NCI-H2029 (cell line): ENCODE measurements around the gene SCAMP5.

Source experiments
- DNase-seq: peaks from one replicate; lab custom pipeline; 2025; lab: John Stamatoyannopoulos, UW

Gene SCAMP5, protein sequence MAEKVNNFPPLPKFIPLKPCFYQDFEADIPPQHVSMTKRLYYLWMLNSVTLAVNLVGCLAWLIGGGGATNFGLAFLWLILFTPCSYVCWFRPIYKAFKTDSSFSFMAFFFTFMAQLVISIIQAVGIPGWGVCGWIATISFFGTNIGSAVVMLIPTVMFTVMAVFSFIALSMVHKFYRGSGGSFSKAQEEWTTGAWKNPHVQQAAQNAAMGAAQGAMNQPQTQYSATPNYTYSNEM

DNA sequence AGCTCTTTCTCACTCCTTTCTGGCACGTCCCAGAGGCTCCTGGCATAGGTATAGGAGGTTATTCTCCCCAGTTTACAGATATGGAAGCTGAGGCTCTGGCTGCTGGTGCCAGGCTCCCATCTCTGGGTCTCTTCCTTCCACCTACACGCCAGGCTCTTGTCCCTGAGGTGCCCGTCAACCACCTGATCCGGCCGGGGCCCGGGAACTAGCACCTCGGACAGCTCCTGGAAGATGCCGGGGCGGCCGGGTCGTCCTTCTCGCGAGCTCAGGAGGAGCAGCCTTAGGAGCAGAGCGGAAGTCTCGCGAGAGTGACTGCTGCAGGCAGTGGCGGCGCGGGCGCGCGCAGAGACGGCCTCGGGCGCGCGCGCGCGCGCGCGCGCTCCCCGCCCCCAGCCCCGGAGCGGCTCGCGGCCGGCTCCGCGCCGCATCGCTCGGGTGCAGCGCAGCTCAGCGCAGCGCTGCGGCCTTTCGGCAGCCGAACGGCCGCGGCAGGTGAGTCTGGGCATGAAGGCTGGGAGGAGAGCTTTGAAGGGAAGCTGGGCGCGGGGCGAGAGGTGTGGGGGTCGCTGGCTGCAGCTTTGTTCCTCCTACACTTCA lies at the start of gene SCAMP5:
TSS of gene SCAMP5 (plus strand) at position 382 of the 597 bp plus-strand sequence. CDS start 16,277 bp downstream, outside the sequence.
- peak; percentile 92 for DNase-seq

DNA sequence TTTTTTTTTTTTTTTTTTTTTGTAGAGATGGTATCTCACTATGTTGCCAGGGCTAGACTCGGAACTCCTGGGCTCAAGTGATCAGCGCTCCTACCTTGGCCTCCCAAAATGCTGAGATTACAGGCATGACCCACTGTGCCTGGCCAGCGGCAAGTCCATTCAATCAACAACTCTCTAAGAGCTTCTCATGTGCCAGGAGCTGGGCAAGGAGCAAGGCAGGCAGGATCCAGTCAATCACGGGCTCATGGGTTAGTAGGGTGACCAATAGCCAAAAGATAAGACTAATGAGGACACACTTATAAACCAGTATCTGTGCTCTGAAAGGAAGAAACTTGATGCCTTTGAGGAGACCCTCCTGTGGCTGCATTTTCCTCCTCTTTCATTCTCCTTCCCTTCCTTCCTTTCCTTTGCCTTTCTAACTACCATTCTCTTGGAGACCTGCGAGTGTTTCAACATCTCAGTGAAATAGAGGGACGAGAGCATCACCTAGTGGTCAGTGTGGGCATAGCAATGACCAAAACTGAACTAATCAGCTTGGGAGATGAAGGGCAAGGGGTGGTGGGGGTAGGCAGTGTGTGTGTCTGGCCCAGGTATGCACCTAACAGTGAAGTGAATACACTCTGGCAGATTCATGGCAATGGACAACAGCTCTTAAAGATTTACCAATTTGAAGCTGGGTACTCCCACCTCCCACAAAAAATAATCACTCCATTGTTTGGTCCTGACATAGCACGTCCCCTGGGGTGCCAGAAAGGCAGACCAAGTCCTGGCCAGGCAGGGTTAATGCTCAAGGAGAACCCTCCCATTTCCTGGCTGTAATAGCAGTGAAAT lies 45.1 kb upstream of the SCAMP5 start:
- peak; percentile 19 for DNase-seq

DNA sequence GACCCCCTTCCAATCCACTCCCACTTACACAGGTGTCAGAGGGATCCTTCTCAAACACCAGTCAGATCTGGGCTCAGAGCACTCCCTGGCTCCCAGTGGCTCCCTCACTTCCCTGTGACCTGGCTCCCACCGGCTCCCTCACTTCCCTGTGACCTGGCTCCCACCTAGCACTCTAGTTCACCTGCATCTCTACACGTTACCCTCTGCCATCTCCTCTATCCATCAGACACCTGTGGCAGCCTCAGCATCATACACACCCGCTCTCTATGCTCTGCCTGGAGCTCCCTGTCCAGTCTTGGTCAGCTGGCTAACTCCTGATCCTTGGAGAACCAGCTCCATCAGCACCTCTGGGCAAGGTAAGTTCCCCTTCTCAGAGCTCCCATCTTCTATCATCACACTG lies 44.4 kb upstream of the SCAMP5 start:
- no peak for DNase-seq

DNA sequence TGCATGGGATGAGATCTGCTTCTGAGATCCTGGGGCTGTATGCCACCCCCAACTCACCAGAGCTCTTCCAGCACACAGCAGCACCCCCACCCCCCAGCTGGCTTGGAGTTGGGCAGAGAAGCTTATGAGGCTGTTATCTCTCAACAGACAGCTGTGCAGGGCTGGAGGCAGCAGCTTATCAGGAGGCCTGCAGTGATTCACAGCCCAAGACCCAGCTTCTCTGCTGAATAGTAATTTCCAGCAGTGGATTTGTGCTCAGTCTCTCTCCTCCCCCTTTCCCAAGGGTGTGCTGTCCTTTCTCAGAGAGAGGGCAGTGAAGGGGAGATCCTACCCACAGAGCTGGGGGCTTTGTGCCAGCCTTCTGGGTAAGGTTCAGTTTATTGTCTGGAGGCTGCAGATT lies 40.8 kb upstream of the SCAMP5 start:
- DNase-seq: no peak

DNA sequence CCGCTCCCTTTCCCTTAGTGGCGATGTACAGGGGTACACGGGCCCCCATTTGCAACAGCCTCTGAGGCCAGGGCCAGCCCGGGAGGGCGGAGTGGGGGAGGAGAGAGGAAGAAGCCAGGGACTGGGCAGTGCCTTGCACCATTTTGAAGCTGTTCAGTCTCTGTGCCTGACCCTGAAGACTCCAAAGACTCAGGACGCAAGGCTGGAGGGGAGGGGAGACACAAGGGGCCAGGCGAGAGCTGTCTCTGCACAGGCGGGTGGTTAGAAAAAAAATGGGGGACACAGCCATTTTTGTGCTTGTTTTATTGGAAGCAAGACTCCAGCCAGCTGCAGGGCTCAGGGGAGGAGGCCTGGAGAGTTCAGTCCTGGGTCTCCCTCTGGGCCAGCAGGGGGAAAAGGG lies 40.3 kb upstream of the SCAMP5 start:
- no peak for DNase-seq

DNA sequence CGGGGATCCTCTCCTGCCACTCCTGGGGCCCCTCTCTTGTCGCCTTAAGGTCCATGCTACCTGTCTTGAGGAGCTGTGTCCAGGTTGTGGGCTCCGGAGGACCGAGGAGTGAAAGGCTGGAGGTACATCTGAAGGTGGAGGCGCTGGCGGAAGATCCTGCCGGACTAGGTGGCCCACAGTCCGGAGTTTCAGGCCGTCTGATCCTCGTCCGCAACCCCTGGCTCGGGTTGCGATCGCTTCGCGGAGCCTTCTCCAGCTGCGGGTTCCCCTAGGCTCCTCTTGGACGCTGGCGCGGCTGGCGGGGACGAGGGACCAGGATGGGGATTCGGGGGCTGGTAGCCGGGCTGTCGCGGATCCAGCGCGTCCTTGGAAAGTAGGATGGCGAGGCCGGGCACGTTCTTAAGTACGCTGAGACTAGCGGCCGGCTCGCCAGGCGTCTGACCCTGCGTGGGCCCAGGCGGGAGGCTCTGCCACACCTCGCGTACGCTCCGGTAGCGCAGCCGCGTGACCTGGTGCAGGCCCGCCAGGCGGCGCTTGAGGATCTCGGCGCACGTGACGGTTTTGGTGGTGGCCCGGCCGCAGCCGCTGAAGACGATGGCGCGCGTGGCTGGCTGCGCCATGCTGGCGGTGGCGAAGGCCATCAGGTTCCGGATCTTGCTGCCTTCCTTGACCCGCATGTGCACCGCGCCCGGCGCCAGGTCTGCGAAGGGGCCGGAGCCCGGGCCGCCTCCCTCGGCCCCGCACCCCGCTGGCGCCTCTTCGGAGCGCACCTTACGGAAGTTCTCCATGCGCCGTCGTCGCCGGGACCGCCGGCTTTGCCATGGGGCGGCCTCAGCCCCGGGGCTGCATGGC lies 39.3 kb upstream of the SCAMP5 start:
- peak; percentile 42 for DNase-seq

DNA sequence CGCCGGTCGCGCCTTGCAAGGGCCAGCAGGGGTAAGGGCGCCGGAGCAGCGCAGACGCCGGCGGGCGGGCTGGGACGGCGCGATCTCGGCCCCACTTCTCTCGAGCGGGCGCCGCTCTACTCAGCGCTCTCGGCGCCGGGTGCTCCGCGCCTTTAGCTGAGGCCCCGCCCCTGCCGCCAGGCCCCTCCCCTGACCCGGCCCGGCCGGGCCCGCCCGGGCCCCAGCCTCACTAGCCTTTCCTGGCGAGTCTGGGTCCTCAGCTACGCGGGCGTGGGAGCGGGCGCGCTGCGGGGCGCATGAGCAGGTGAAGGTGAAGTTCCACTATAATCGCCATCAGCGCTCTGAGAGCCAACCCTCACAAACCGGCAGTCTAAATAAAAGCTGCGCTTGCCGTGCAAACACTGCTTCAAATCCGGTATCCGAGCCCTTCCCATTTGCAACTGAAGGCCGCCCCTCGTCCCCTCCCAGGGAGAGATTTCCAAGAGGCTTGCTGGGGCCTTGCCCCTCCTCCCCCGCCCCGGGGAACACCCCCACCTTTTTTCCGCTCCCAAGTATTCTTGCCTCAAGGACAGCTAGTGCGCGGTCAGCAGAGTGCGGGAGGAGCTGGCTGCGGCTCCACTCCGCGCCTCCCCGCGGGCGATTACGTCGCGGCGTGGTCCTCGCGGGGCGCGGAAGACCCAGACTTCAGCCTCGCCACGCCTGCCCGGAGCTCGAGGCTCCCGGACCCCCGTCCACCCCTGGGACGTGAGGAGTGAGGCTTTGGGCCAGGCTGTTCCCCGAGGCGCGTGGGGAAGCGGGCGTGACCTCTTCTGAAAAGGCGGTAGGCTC lies 38.5 kb upstream of the SCAMP5 start, which contains the start of gene RPP25:
TSS of gene RPP25 (minus strand) at position 125 of the 828 bp plus-strand sequence. CDS start 189 bp downstream, outside the sequence.
- DNase-seq: peak; percentile 63

DNA sequence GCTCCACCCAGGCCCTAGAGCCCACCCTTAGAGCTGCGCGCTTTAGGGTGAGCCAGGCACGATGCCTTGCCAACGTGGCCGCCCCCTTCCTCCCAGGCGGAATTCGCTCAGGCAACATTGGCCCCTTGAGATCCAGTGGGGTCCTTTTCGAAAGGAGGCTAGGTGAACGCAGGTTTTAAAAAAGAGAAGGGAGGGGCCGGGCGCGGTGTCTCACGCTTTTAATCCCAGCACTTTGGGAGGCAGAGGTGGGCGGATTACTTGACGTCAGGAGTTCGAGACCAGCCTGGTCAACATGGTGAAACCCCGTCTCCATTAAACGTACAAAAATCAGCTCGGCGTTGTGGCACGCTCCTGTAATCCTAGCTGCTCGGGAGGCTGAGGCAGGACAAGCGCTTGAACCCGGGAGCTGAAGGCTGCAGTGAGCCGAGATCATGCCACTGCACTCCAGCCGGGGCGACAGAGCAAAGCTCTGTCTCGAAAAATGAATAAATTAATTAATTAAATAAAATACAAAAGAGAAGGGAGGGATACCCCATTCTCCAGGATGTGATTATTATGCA lies 37.8 kb upstream of the SCAMP5 start:
- DNase-seq: no peak

DNA sequence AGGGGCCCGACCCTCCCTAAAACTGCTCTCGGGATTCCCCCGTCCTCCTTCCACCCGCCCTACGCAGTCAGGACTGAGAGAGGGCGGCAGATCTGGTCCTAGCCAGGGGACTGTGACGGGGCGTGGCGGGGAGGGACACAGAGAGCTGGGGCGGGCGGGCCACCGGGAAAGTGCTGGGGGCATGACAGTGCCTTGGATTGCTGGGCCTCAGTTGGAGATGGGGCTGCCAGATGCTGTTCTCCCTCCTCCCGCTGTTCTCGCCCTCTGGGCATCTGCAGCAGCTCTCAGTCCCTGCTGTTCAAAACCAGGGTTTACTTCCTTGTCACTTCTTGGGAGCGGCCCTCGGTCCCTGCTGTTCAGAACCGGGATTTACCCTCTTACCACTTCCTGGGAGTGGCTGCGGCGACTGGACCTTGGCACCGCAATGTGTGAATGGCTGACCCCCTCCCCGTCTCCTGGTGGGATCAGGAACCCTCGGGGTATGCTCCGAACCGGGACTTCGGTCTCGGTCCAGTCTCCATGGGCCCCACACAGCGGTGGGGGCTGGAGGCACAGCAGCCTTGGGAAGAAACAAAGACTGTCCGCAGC lies 36.9 kb upstream of the SCAMP5 start:
- DNase-seq: no peak

DNA sequence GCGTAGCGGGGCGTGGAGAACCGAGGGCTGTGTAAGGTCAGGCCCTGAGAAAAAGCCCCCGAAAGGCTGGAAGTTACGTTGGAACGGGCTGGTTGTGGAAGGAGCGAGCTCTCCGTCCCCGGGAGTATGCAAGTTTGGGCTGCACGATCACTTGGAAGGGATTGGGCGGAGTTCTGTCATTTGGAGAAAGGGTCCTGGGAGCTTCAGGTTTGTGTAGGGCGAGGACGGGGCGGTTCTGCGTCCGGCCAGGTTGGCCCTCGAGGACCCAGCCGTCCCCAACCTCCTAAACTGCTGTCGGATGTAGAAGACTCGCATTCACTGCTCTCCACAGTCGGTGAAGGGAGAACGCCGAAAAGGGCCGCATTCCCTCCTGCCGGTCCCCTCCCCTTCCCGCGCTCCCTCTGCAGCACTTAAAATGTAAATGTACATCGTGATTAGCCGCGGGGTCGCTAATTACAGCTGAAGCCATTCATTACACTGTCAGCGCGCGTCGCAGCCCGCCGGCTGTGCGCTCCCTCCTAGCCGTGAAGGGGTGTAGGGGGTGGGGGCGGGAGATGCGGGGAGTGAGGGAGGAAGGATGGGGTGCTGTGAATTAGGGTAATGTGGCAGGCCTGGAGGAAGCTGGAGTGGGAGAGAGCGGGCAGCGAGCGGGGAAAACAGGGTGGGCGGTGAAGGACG lies 36.3 kb upstream of the SCAMP5 start:
- no peak for DNase-seq

DNA sequence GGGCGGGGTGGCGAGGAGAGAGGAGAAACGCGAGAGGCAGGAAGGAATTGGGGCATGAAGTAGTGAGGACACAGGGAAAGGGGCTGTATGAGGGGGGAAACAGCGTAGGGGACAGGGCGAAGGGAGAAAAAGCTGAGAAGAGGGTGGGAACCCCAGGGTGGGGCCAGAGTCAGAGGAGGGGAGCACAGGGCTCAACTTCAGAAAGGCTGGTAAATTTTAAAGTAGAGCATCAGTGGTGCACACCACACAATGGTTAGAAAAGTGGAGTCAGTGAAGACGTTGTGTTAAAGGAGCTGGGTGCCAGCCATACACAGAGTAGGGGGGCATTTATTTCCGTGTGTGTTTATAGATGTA lies 35.8 kb upstream of the SCAMP5 start:
- DNase-seq: no peak

DNA sequence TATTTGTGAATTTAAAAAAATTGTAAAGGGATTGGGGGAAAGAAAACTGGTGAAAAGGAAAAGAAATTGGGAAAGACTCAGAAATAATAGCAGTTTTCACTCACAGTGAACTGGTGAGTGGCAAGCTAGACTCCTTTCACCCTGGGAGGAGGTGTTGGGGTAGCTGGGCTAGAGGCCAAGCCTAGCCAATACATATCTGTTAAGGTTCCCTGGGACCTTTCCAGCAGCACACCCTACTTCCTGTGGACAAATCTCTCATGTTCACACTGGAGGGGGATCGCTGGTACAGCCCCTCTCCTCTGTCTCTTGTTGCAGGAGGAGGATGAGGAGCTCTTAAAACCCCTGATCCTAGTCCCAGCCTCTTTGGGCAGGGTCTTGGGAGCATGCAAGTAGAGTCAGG lies 35.1 kb upstream of the SCAMP5 start:
- no peak for DNase-seq

DNA sequence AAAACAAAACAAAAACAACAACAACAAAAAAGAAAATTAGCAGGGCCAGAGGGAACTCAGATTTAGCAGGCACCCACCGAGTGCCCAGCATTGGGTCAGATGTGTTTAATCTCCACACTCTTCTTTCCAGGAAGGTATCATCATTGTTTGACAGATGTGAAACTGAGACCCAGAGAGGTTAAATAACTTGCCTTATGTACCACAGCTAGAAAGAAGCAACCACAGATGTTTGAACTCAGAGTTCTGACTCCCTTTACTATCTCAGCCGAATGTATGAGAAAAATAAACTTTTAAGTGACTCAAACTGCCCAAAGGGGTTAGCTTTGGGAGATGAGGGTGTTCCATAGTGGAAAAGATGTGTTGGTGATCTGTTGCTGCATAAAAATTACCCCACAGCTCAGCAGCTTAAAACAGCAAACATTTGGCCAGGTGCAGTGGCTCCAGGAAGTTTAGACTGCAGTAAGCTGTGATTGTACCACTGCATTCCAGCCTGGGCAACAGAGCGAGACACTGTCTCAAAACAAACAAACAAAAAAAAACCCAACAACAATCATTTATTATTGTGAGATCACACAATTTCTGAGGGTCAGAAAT lies 34.3 kb upstream of the SCAMP5 start:
- no peak for DNase-seq

DNA sequence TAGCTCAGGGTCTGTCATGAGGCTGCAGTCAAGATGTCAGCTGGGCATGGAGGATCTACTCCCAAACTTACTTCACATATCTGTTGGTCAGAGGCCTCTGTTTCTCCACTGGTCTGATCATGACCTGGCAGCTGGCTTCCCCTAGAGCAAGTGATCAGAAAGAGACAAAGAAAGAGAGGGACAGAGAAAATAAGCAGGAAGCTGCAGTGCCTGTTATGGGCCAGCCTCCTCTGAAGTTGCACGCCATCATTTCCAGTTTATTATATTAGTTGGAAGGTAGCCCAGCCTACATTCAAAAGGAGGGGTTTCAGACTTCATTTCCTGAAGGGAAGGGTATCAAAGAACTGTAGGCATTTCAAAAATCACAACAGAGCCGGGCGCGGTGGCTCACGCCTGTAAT lies 33.7 kb upstream of the SCAMP5 start:
- DNase-seq: no peak

DNA sequence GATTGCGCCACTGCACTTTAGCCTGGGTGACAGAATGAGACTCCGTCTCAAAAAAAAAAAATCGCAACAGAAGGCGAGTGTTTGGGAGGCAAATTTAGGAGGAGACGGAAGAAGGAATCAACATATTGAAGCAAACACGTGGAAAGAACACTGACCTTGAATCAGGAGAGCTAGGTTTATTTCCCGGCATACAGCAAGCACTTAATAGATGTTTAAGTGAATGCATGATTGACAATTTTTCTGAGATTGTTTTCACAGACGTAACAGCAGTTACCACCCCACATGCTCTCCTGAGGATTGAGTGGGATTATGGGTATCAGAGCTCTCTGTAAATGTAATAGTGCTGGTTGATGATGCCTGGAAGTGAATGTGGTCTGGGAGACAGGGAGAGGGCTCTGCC lies 33.1 kb upstream of the SCAMP5 start:
- no peak for DNase-seq

DNA sequence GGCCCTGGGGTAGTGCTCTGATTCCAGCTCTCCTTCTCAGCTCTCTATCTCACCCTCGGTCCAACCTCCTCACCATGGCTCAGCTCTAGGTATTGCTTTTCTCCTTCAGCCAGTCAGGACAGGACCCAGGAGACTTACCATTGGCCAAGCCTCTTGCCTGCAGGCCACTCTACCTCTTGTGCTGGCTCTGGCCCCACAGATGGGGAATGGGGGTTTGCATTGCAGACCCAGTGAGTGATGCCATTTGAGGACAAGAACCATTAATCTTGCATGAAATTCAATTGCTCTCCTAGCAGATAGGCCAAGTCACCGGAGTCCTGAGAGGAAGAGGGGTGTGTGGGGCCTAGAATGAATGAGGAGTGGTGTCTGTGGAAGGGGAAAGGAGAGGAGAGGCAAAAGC lies 32.7 kb upstream of the SCAMP5 start:
- DNase-seq: no peak

DNA sequence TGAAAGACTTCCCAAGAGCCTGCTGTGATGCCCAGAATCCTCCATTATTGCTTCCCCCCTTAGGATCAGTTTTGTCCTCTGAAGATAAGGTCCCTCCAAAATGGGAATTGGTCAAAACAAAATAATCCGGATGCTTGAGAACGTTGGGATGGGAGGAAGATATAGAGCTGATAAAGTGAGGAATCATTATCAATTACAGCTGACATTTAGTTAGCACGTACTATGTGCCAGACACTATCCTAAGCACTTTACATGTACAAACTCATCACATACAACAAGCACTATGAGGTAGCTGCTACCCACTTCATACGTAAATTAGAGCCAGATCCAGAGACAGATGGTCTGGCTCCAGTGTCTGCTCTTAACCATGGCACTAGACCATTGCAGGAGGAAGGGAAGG lies 32.1 kb upstream of the SCAMP5 start:
- no peak for DNase-seq

DNA sequence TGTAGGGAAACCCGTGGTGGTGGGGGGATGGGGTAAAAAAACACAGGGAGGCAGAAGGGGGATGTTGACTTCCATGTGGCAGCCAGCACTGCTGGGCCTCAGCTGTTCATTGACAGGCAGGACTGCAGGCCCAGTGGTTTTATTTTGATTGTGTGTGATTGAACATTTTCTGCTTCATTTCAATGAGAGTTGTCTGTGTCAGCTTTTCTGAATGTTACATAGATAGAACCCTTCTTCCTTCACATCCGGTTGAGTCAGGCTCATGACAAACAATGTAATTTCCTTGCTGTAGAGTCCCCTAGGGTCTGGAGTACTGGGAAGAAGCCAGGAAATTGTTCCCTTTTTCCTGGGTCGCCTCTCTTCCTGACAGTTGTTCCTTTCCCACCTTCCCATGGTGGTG lies 30.6 kb upstream of the SCAMP5 start:
- DNase-seq: no peak

DNA sequence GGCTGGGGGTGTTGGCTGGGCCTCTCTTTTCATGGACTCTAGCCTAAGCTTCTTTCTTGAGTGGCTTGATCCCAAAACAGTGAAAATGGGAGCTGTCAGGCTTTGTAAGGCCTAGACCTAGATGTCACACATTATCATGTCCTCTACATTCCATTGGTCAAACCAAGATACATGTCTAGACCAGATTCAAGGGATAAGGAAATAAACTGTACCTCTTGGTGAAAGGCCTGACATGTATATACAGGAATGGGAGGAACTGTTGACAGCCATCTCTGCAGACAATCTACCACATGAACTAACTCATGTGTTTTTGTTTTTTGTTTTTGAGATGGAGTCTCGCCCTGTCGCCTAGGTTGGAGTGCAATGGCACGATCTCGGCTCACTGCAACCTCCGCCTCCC lies 27.7 kb upstream of the SCAMP5 start:
- no peak for DNase-seq

DNA sequence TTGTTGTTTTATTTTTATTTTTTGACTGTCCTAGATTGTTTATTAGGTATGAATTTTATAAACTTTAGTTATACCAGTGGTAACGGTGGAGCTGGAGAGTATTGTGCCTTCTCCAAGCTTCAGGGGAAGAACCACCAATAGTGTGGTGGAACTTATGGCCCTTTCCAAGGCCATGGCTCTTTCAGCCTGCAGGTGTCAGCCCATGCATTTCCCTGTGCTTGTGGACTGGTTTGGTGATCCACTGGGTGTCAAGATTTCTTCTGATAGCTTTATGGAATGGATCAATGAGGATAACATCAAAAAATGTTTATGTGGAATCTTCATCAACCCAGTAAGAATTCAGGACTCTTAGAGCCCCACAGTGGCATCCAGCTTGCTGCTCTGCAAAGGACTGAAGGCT lies 19.2 kb upstream of the SCAMP5 start:
- no peak for DNase-seq
